GM23248 (cell line): Measurements from ENCODE around the gene GTF2H4.
"Not testable (repeated sequence)": the region's sequence is repeated elsewhere in the genome, so short reads cannot be mapped to it uniquely, and the experiment has no call there.

Source experiments
- EZH2 ChIP-seq: fragments of 200-600 bp; sonication (generic); IDR thresholded peaks from 2 replicates; pipeline ENCODE4 v1.6.1; 2018; ENCODE audit warnings: antibody characterized with exemption, mild to moderate bottlenecking; ENCODE audit not compliant: insufficient read depth, poor library complexity, severe bottlenecking
- EZH2phosphoT487 ChIP-seq: fragments of 200-600 bp; sonication (generic); IDR thresholded peaks from 2 replicates; pipeline ENCODE4 v1.6.1; 2018; ENCODE audit warnings: antibody characterized with exemption, moderate library complexity, mild to moderate bottlenecking, low read depth; ENCODE audit not compliant: insufficient read depth

DNA sequence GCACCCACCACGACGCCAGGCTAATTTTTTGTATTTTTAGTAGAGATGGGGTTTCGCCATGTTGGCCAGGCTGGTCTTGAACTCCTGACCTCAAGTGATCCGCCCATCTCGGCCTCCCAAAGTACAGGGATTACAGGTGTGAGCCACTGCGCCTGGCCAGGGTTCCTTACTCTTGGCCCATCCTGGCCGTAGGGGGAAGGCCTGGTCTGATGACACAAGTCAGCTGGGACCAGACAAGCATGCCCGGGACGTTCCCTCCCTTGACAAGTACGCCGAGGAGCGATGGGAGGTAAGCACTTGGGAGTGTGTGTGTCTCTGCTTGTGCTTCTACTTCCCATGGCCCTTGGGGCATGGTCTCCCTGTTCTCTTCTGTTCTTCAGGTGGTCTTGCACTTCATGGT lies 2.5 kb downstream of the GTF2H4 start:
- not testable (repeated sequence) for TF ChIP-seq EZH2phosphoT487, EZH2
